ENCODE data around the gene TRMT10A. TPM values are rescaled to one million over a fixed set of nuclear protein-coding genes. Genes with fewer than 3 reads are reported as not detected.

The TRMT10A gene
- total and polyA plus RNA-seq, 2 donors (not counting 3 experiments of a cell fraction or from before 2014, with no cell fraction given): 1.7 to 8.4 TPM

- H3K27me3 ChIP-seq (ENCODE audit: control insufficient read depth in 2 of 2, insufficient read depth in 2 of 2, low read length in 2 of 2): no peaks in the 10 kb centered on the region
- dilution Hi-C loops (cut with MboI; ENCODE audit: extremely low pct_ligation_motif_present, low sequenced_read_pairs): no loop called here
- no peaks in the 10 kb centered on the region for H3K4me1 ChIP-seq (ENCODE audit: control insufficient read depth, extremely low read depth, insufficient read depth, low read length)
- no peak overlapping the region for H3K4me2 ChIP-seq (ENCODE audit: insufficient read depth, low read length)
- H3K79me2 ChIP-seq (ENCODE audit: control insufficient read depth, insufficient read depth, low read length): no peaks in the 10 kb centered on the region
- no peaks in the 10 kb centered on the region for H3K9me3 ChIP-seq (replicated peaks; ENCODE audit: control insufficient read depth, insufficient read depth, low read length)
- no peaks in the 10 kb centered on the region for H3K36me3 ChIP-seq (ENCODE audit: control insufficient read depth in 2 of 2, extremely low read depth in 1 of 2, insufficient read depth in 2 of 2, low read length in 2 of 2)
- H3K4me3 ChIP-seq (replicated peaks in 1 of 3; ENCODE audit: insufficient read depth in 1 of 3, low read depth in 1 of 3, low read length in 3 of 3): no peak overlapping the region
- DNase-seq (ENCODE audit: low read depth, low spot score) (no peak), FAIRE-seq (no peak)
- CTCF ChIA-PET: no interaction called here
- no peak overlapping the region for H3K9ac ChIP-seq (replicated peaks; ENCODE audit: extremely low read depth, insufficient read depth, low read length)
- no TSS peak for BruUV-seq (replicated peaks)
- TF ChIP-seq JUN (IDR thresholded peaks at IDR 0.05; ENCODE audit: borderline replicate concordance, insufficient read depth, insufficient read length, low read depth) (no peak), MAX (IDR thresholded peaks at IDR 0.05; ENCODE audit: insufficient read depth, insufficient read length) (no peak), POLR2AphosphoS5 (IDR thresholded peaks at IDR 0.05; ENCODE audit: insufficient read depth, low read depth, low read length) (no peak), FOS (IDR thresholded peaks at IDR 0.05; ENCODE audit: borderline replicate concordance, insufficient read depth, low read length) (no peak), MYC (IDR thresholded peaks at IDR 0.05; ENCODE audit: low read depth, low read length) (no peak), POLR2A (IDR thresholded peaks at IDR 0.05; ENCODE audit: low read depth, low read length) (no peak)
- TF ChIP-seq, protein P1, sequence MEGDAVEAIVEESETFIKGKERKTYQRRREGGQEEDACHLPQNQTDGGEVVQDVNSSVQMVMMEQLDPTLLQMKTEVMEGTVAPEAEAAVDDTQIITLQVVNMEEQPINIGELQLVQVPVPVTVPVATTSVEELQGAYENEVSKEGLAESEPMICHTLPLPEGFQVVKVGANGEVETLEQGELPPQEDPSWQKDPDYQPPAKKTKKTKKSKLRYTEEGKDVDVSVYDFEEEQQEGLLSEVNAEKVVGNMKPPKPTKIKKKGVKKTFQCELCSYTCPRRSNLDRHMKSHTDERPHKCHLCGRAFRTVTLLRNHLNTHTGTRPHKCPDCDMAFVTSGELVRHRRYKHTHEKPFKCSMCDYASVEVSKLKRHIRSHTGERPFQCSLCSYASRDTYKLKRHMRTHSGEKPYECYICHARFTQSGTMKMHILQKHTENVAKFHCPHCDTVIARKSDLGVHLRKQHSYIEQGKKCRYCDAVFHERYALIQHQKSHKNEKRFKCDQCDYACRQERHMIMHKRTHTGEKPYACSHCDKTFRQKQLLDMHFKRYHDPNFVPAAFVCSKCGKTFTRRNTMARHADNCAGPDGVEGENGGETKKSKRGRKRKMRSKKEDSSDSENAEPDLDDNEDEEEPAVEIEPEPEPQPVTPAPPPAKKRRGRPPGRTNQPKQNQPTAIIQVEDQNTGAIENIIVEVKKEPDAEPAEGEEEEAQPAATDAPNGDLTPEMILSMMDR (IDR thresholded peaks at IDR 0.05; ENCODE audit: extremely low read depth in 1 of 2, insufficient read depth in 1 of 2, low read depth in 1 of 2, low read length in 2 of 2): no peak
- H3K9me1 ChIP-seq (replicated peaks; ENCODE audit: control insufficient read depth, extremely low read depth, insufficient read depth, low read length): no peaks in the 10 kb centered on the region
- POLR2A ChIA-PET: no interaction called here
- H4K20me1 ChIP-seq (replicated peaks; ENCODE audit: control insufficient read depth, extremely low read depth, insufficient read depth, low read length): no peaks in the 10 kb centered on the region
- intact Hi-C loops (cut with micrococcal nuclease): no loop called here
- no peak overlapping the region for H3K27ac ChIP-seq (ENCODE audit: insufficient read depth, low read depth, low read length)
- H2AFZ ChIP-seq (ENCODE audit: low read depth, low read length): no peak overlapping the region
Observed at GRCh38 chr4:99612704-99613103, 48.9 kb upstream of the TRMT10A start.
